Pons (tissue), 1 donor: ENCODE results near the gene TEF.

ENCODE experiments used
- DNase-seq: peaks from one replicate; pipeline ENCODE4 v3.0.0-alpha.2; 2016; ENCODE audit warnings: low spot score

TEF gene

GRCh38 chr22:41354979-41355378 lies 26.8 kb upstream of the TEF start:
- DNase-seq = no peak

- no peak for DNase-seq
Observed at GRCh38 chr22:41355895-41356294, 25.8 kb upstream of the TEF start.

GRCh38 chr22:41356430-41357028 lies 25.2 kb upstream of the TEF start:
- no peak for DNase-seq

GRCh38 chr22:41357191-41357590 lies 24.6 kb upstream of the TEF start:
- no peak for DNase-seq

- no peak for DNase-seq
Observed at GRCh38 chr22:41358927-41359326, 22.8 kb upstream of the TEF start.

- DNase-seq = no peak
Observed at GRCh38 chr22:41359376-41359775, 22.4 kb upstream of the TEF start.

- no peak for DNase-seq
Observed at GRCh38 chr22:41360126-41360525, 21.6 kb upstream of the TEF start.

- no peak for DNase-seq
Observed at GRCh38 chr22:41361716-41362310, 19.9 kb upstream of the TEF start.

GRCh38 chr22:41362615-41363014 lies 19.1 kb upstream of the TEF start:
- DNase-seq = no peak

GRCh38 chr22:41364233-41364632 lies 17.5 kb upstream of the TEF start:
- DNase-seq = no peak

GRCh38 chr22:41364955-41365354 lies 16.8 kb upstream of the TEF start:
- DNase-seq = no peak

GRCh38 chr22:41365425-41365824 lies 16.3 kb upstream of the TEF start:
- DNase-seq = no peak

GRCh38 chr22:41366323-41367029 lies 15.3 kb upstream of the TEF start:
- peak; percentile 13 for DNase-seq

GRCh38 chr22:41367039-41367679 lies 14.6 kb upstream of the TEF start:
- DNase-seq = peak; percentile 96

GRCh38 chr22:41367680-41368542 lies 13.8 kb upstream of the TEF start:
- peak; percentile 48 for DNase-seq

- DNase-seq = peak; percentile 55
Observed at GRCh38 chr22:41368543-41369423, 13.0 kb upstream of the TEF start.

- no peak for DNase-seq
Observed at GRCh38 chr22:41369424-41369745, 12.4 kb upstream of the TEF start.

- no peak for DNase-seq
Observed at GRCh38 chr22:41369837-41370236, 11.9 kb upstream of the TEF start.

GRCh38 chr22:41377846-41378245 lies 3.9 kb upstream of the TEF start:
- DNase-seq = no peak

GRCh38 chr22:41380993-41381328 lies 781 bp upstream of the TEF start:
- DNase-seq = peak; percentile 56

GRCh38 chr22:41382098-41382578 lies 396 bp downstream of the TEF start:
- DNase-seq = peak; percentile 60
